IPS-20b (cell line): ENCODE data around the gene SLC4A8.
"Not testable (repeated sequence)": the region's sequence is repeated elsewhere in the genome, so short reads cannot be mapped to it uniquely, and the experiment has no call there.

ENCODE experiments used
- H3K27ac ChIP-seq: one replicate; pipeline ENCODE4 v1.5.1; 2013; ENCODE audit warnings: low read length
- H3K27me3 ChIP-seq: 2 replicates; pipeline ENCODE4 v1.6.1; 2013; ENCODE audit warnings: mild to moderate bottlenecking, low read length, inconsistent platforms; ENCODE audit not compliant: insufficient read depth
- H3K36me3 ChIP-seq: 2 replicates; pipeline ENCODE4 v1.6.1; 2013; ENCODE audit warnings: low read depth, mild to moderate bottlenecking, inconsistent platforms, low read length, moderate library complexity; ENCODE audit not compliant: insufficient read depth
- H3K4me1 ChIP-seq: 2 replicates; pipeline ENCODE4 v1.6.1; 2013; ENCODE audit warnings: mild to moderate bottlenecking, control low read depth, inconsistent platforms, low read length, moderate library complexity; ENCODE audit not compliant: insufficient read depth
- H3K4me3 ChIP-seq: 2 replicates; pipeline ENCODE4 v1.5.1; 2013; ENCODE audit warnings: mild to moderate bottlenecking, low read length, inconsistent platforms
- H3K9ac ChIP-seq: 2 replicates; pipeline ENCODE4 v1.6.1; 2013; ENCODE audit warnings: low read depth, mild to moderate bottlenecking, inconsistent platforms, low read length, moderate library complexity
- H3K9me3 ChIP-seq: 2 replicates; pipeline ENCODE4 v1.6.1; 2013; ENCODE audit warnings: mild to moderate bottlenecking, low read depth, low read length, inconsistent platforms; ENCODE audit not compliant: insufficient read depth

Gene SLC4A8

DNA sequence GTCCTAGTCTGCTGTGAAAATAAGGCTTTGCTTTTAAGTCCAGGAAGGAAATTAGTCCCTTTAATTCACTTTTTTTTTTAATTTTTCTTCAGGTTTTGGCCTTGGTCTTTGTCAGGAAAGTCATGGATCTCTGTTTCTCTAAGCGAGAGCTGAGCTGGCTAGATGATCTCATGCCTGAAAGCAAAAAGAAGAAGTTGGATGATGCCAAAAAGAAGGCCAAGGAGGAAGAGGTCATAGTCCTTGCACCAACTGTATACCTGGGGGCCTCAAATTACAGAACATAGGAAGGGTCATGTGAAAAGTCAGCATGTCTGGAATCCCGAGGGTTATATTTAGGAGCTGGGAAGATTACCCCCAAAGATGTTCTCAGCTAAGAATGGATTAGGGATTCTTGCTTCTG is 72.3 kb downstream of the SLC4A8 start:
- Histone ChIP-seq H3K4me3 (no peak overlapping the region), H3K27me3 (no peaks in the 10 kb centered on the region), H3K4me1 (no peaks in the 10 kb centered on the region), H3K9ac (no peak overlapping the region), H3K36me3 (peaks cover 10% of the 10 kb centered on the region; the same call in 1 of the 2 replicates), H3K9me3 (no peaks in the 10 kb centered on the region), H3K27ac (no peak overlapping the region)

DNA sequence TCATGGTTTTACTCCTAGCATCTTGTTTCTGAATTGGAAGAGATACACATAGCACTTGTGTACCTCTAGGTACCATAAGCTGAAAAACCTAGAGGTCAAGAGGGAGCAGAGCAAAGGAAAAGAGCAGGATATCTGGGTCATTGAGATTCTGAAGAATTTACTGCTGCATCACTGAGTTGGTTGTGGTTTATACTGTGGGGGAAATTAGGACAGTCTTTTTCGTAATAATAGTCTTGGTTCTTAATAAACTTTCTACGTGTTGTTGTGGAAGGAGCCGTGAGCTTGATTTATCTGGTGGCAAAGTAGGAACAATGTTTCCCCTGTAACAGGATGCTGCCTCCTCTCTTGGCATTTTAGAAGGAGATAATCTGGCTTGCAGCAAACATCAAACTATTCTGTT is 80.2 kb downstream of the SLC4A8 start:
- Histone ChIP-seq H3K36me3 (peaks cover 13% of the 10 kb centered on the region), H3K27me3 (no peaks in the 10 kb centered on the region), H3K9me3 (no peaks in the 10 kb centered on the region), H3K4me1 (no peaks in the 10 kb centered on the region), H3K27ac (no peak overlapping the region), H3K4me3 (no peak overlapping the region), H3K9ac (no peak overlapping the region)

DNA sequence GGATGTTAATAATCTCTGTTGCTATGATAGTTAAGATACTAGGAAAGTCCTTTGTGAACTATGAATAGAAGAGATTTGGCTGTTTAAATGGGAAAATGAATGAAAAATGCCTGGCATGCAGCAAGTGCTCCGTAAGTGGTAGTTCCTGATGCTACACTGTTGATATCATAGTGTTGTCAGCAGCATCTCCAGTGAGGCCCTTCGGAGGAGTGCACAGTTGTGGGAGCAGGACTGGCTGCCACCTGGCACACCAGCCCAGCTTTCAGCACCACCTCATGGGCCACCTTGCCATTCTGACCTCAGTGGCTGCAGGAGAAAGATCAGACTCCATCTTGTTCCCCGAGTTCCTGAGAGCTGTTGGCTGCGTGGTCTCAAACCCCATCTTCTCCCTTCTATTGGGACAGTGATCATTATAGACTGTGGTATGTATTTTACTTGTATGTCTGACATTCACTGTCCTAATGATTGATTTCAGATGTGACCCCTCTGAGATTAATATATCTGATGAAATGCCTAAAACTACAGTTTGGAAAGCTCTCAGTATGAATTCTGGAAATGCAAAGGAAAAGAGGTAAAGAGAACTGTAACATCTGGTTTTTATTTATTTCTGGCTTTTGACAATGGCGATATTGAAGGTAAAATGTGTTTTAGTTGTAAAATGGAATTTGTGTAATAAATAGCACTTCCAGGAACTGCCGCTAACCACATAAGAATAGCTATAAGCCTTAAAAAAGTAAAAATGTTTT is 80.9 kb downstream of the SLC4A8 start:
- H3K9ac ChIP-seq = no peak overlapping the region

DNA sequence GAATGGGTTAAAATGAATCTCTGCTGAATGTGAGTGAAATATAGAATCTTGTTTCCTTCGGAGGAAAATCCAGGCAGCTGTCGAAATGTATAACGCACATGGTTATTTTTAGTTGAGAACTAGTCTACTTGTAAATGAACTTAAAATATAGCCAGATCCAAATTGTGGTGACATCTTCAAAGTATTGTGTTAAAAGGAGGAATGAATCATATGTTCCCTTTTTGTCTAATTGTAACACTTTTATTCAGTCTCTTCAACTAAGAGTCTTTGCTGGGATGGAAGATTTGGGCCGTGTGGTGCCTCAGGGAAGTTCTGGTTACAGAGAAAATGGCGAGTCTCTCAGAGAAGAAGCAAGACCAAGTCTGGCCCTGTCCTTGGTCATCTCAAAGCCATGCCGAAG is 82.5 kb downstream of the SLC4A8 start:
- Histone ChIP-seq H3K9me3 (no peaks in the 10 kb centered on the region), H3K4me1 (no peaks in the 10 kb centered on the region), H3K27ac (no peak overlapping the region), H3K27me3 (no peaks in the 10 kb centered on the region), H3K36me3 (peaks cover 21% of the 10 kb centered on the region), H3K9ac (no peak overlapping the region), H3K4me3 (no peak overlapping the region)

More for the DNA sequence above, 80.9 kb downstream of the SLC4A8 start:
- Histone ChIP-seq H3K9me3 (no peaks in the 10 kb centered on the region), H3K27ac (no peak overlapping the region), H3K4me3 (no peak overlapping the region), H3K36me3 (peaks cover 14% of the 10 kb centered on the region), H3K4me1 (no peaks in the 10 kb centered on the region), H3K27me3 (no peaks in the 10 kb centered on the region)

DNA sequence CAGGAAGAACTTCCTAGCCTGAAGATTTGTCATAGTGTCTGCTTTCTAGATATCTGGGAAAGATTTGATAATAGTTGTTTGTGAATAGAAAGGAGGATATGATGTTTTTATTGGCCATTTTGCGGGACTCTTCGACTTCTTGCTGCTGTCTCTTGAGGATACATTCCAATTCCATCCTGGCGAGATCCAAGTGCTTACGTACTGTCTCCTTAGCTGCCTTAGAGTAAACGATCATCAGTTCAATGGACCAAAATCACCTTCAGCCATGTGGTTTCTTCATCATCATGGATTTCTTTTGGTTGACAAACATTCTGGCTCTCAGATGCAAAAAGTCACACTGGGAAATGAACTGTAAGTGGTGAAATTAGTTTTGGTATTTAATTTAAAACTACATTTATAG is 83.7 kb downstream of the SLC4A8 start:
- Histone ChIP-seq H3K27me3 (no peaks in the 10 kb centered on the region), H3K9ac (no peak overlapping the region), H3K36me3 (peaks cover 21% of the 10 kb centered on the region), H3K9me3 (no peaks in the 10 kb centered on the region), H3K27ac (no peak overlapping the region), H3K4me3 (no peak overlapping the region), H3K4me1 (no peaks in the 10 kb centered on the region)

DNA sequence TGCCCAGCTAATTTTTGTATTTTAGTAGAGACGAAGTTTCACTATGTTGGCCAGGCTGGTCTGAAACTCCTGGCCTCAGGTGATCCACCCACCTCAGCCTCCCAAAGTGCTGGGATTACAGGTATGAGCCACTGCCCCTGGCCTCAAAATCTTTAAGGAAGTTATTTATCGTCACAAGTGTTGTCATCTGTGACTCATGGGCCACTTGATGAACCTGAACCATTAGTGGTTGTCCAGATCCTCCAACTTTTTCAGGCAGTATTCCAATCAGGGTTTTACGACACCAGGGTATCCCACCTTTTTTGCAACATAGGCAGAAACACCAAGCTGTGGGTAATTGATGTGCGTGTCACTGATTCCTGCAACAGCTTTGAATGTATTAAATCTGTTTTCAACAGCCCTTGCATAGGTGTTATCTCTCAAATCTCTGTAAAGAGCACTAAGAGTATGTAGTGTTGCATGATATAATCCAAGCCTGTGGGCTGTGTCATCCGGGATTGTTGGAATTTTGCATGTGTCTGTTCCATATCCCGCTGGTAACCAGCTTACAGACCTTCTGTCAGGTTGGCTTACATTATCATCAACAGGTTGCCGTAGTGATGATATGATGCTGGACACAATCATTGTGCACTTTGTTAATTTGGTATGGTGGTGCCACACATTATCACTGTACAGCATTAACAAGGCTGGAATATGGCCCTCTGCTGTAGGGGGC is 87.1 kb downstream of the SLC4A8 start:
- Histone ChIP-seq H3K36me3 (peaks cover 21% of the 10 kb centered on the region), H3K4me1 (no peaks in the 10 kb centered on the region), H3K27ac (no peak overlapping the region), H3K4me3 (no peak overlapping the region), H3K9me3 (no peaks in the 10 kb centered on the region), H3K27me3 (no peaks in the 10 kb centered on the region), H3K9ac (no peak overlapping the region)

DNA sequence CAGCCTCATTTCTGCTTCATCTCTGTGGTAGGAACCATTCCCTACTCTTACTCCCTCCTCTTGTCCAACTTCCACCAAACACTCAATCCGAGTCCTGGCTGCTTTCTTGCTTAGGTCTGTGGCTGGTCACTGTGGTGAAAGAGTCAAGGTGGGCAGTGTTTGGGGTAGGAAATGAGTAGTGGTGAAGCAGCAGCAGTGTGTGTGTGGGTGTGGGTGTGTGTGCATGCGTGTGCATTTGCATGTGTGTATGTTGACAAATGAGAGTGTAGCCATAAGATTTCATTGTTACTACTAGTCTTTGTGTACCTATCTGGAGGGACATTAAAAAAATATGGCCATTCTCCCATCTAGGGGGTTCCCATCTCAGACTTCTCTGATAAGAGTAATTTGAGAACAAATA is 87.8 kb downstream of the SLC4A8 start:
- Histone ChIP-seq H3K9me3 (no peaks in the 10 kb centered on the region), H3K27me3 (no peaks in the 10 kb centered on the region), H3K4me3 (no peak overlapping the region), H3K9ac (no peak overlapping the region), H3K27ac (no peak overlapping the region), H3K36me3 (peaks cover 14% of the 10 kb centered on the region), H3K4me1 (no peaks in the 10 kb centered on the region)

DNA sequence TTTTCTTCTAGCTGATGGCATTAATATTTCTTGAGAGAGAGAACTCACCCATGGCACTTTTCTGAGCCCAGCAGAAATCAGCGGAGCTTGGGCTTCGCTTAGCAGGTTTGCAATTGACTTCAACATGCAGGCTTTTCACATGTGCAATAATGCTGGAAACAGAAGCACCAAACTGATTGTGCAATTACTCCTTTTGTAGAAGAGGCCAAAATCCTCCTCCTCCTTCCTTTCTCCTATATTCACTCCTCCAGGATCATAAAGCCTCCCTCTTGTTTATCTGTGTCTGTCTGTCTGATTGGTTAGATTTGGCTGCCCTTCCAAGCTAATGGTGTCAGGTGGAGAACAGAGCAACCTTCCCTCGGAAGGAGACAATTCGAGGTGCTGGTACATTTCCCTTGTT is 90.4 kb downstream of the SLC4A8 start:
- not testable (repeated sequence) for H3K9ac ChIP-seq, H3K9me3 ChIP-seq, H3K36me3 ChIP-seq, H3K27me3 ChIP-seq, H3K27ac ChIP-seq, H3K4me3 ChIP-seq, H3K4me1 ChIP-seq

DNA sequence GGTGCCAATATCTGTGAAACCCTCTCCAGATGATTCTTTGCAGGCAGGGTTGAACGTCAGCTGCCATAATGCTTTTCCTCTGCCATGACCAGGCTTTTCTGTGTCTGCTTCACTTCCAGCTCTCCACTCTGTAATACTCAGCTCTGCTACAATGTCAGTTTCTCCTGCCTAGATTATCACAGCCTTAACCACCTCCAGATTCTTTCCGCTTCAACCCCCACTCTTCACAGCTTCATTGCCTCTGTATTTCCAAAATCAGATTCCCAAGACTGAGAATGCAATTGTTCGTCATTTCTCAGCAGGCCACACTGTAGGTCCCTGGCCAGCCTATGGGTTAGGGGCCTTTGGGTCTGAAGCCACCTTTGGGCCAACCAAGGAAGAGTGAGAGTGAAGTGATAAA is 92.7 kb downstream of the SLC4A8 start:
- Histone ChIP-seq H3K9me3 (no peaks in the 10 kb centered on the region), H3K27ac (no peak overlapping the region), H3K36me3 (no peaks in the 10 kb centered on the region), H3K4me1 (no peaks in the 10 kb centered on the region), H3K9ac (no peak overlapping the region), H3K27me3 (no peaks in the 10 kb centered on the region), H3K4me3 (no peak overlapping the region)

DNA sequence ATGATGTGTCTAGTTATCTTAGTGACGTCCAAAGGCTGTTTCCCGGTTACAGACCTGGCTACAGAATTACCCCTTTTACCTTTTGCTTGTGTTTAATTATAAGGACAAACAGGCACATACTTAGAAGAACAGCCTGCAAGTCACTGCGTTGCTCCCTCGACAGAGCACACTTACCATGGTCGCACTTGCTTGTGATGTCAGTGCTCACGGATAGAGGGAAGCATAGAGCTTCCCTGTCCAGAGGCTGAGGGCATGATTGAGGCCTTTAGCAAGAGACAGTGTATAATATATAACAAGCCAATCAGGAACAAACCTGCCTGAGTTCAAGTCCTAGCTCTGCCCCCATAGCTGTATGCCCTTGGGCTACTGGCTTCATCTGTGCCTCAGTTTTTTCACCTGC is 93.2 kb downstream of the SLC4A8 start:
- H3K36me3 ChIP-seq = no peaks in the 10 kb centered on the region
- no peaks in the 10 kb centered on the region for H3K9me3 ChIP-seq
- no peak overlapping the region for H3K9ac ChIP-seq
- no peak overlapping the region for H3K27ac ChIP-seq
- no peaks in the 10 kb centered on the region for H3K4me1 ChIP-seq
- no peaks in the 10 kb centered on the region for H3K27me3 ChIP-seq
- no peak overlapping the region for H3K4me3 ChIP-seq

DNA sequence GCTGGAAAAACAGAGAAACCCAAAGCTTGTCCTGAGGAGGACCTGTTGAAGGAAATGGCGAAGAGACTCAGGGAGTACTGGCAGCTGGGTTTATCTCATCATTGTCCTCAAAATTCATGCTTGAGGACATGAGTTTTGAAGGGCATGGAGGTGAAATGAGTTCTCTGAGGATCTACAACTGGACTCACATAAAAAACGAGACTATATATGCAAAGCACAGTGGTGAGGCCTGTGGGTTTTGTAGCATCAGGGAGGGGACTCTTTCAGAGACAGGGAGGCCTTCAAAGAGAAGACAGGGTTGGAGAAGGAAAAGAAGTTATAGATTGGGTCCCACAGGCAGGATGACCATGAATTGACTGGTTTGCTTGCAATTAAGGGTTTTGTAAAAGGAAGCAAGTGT is 95.1 kb downstream of the SLC4A8 start:
- H3K9me3 ChIP-seq = no peaks in the 10 kb centered on the region
- no peaks in the 10 kb centered on the region for H3K36me3 ChIP-seq
- H3K27ac ChIP-seq = no peak overlapping the region

DNA sequence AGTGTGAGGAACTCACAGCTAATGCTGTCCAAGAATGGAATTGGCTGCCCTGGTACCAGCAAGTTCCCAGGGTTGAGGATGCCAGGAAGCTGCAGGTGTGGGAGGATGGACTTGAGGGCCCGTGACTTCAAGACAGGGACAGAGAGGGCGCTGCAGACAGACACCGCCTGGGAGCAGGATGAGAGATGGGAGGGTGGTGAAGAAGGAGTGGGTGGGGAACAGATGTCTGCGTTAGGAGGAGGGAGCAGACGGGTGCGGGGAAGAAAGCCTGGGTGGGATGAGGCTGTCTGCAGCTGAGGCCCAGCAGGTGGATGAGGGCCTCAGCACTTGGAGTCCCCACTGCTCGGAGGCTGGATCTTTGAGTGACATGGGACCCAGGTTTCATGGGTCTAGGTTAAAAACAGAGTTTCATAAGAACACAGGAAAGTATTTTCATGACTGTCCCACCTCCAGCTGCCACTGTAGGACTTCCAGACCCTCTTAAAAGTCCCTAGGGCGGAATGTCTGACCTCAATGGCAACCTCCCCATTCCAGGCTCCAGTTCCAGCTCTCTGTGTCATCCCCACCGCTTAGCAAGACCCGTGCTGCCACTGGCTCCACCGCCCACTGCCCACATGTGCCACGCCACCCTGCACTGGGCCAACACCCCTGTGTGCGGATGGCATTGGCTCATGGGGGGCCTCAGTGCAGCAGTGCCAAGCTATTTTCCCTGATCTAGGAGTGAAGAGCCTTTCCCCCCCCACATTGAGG is 96.1 kb downstream of the SLC4A8 start:
- Histone ChIP-seq H3K4me3 (no peak overlapping the region), H3K27me3 (no peaks in the 10 kb centered on the region), H3K4me1 (no peaks in the 10 kb centered on the region), H3K9me3 (no peaks in the 10 kb centered on the region), H3K9ac (no peak overlapping the region), H3K36me3 (no peaks in the 10 kb centered on the region), H3K27ac (no peak overlapping the region)

More for the DNA sequence above, 95.1 kb downstream of the SLC4A8 start:
- H3K9ac ChIP-seq = no peak overlapping the region
- H3K4me3 ChIP-seq = no peak overlapping the region
- H3K4me1 ChIP-seq = no peaks in the 10 kb centered on the region
- H3K27me3 ChIP-seq = no peaks in the 10 kb centered on the region
